ENCODE results near the gene POLE. TPM values are rescaled to one million over a fixed set of nuclear protein-coding genes. Genes with fewer than 3 reads are reported as not detected.

The POLE gene
- total RNA-seq, 1 donor from 2014 or later: 44.7 TPM

- no peak overlapping the region for H3K27ac Mint-ChIP-seq (ENCODE audit: unreplicated experiment)
- H3K4me3 Mint-ChIP-seq (ENCODE audit: unreplicated experiment): no peak overlapping the region
- H3K36me3 Mint-ChIP-seq (ENCODE audit: low read depth): no peaks in the 10 kb centered on the region
- TF ChIP-seq, protein P1, sequence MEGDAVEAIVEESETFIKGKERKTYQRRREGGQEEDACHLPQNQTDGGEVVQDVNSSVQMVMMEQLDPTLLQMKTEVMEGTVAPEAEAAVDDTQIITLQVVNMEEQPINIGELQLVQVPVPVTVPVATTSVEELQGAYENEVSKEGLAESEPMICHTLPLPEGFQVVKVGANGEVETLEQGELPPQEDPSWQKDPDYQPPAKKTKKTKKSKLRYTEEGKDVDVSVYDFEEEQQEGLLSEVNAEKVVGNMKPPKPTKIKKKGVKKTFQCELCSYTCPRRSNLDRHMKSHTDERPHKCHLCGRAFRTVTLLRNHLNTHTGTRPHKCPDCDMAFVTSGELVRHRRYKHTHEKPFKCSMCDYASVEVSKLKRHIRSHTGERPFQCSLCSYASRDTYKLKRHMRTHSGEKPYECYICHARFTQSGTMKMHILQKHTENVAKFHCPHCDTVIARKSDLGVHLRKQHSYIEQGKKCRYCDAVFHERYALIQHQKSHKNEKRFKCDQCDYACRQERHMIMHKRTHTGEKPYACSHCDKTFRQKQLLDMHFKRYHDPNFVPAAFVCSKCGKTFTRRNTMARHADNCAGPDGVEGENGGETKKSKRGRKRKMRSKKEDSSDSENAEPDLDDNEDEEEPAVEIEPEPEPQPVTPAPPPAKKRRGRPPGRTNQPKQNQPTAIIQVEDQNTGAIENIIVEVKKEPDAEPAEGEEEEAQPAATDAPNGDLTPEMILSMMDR (IDR thresholded peaks at IDR 0.05): no peak
- no peaks in the 10 kb centered on the region for H3K9me3 Mint-ChIP-seq (ENCODE audit: low read depth)
- no peaks in the 10 kb centered on the region for H3K27me3 Mint-ChIP-seq (ENCODE audit: low read depth)
- DNase-seq (ENCODE audit: low spot score): no peak
- peaks cover 30% of the 10 kb centered on the region for H3K4me1 Mint-ChIP-seq (ENCODE audit: low read depth)
Observed at GRCh38 chr12:132595183-132595582, 92.0 kb downstream of the POLE start.

GRCh38 chr12:132593938-132594358 lies 93.2 kb downstream of the POLE start:
- peaks cover 30% of the 10 kb centered on the region for H3K4me1 Mint-ChIP-seq (ENCODE audit: low read depth)
- H3K36me3 Mint-ChIP-seq (ENCODE audit: low read depth): no peaks in the 10 kb centered on the region
- peaks cover 2% of the 10 kb centered on the region for H3K9me3 Mint-ChIP-seq (ENCODE audit: low read depth)
- TF ChIP-seq, protein P1 (IDR thresholded peaks at IDR 0.05): no peak
- H3K27ac Mint-ChIP-seq (ENCODE audit: unreplicated experiment): no peak overlapping the region
- peak overlapping the region; percentile 49 for H3K4me3 Mint-ChIP-seq (ENCODE audit: unreplicated experiment)
- no peaks in the 10 kb centered on the region for H3K27me3 Mint-ChIP-seq (ENCODE audit: low read depth)
- peak; percentile 96 for DNase-seq (ENCODE audit: low spot score)

DNA sequence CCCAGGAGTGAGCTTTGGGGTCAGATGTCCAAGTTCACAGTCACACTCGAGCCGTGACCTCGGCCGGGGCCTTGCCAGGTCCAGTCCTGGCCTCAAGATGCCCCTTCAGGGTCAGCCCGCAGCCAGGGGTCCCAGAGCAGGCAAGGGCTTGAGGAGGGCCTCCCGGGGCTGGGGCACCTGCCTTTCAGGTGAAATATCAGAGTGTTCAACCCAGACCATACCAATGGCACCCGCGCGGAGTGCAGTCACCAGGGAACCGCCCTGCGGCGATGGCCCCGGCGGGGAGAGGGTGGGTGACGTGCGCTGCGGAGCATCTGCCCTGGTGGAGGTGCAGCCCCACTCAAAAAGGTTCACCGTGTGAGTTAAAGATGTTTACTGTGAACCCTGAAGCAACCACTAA lies 93.6 kb downstream of the POLE start:
- TF ChIP-seq, protein P1 (IDR thresholded peaks at IDR 0.05): no peak
- H3K27me3 Mint-ChIP-seq (ENCODE audit: low read depth): peaks cover 2% of the 10 kb centered on the region
- H3K4me1 Mint-ChIP-seq (ENCODE audit: low read depth): peaks cover 26% of the 10 kb centered on the region
- peaks cover 2% of the 10 kb centered on the region for H3K9me3 Mint-ChIP-seq (ENCODE audit: low read depth)
- H3K4me3 Mint-ChIP-seq (ENCODE audit: unreplicated experiment): no peak overlapping the region
- no peak overlapping the region for H3K27ac Mint-ChIP-seq (ENCODE audit: unreplicated experiment)
- no peaks in the 10 kb centered on the region for H3K36me3 Mint-ChIP-seq (ENCODE audit: low read depth)
- peak; percentile 84 for DNase-seq (ENCODE audit: low spot score)

GRCh38 chr12:132593071-132593470 lies 94.1 kb downstream of the POLE start:
- TF ChIP-seq, protein P1 (IDR thresholded peaks at IDR 0.05): no peak
- Mint-ChIP-seq H3K4me1 (ENCODE audit: low read depth) (peaks cover 26% of the 10 kb centered on the region), H3K27ac (ENCODE audit: unreplicated experiment) (no peak overlapping the region), H3K9me3 (ENCODE audit: low read depth) (peaks cover 2% of the 10 kb centered on the region), H3K27me3 (ENCODE audit: low read depth) (peaks cover 2% of the 10 kb centered on the region), H3K4me3 (ENCODE audit: unreplicated experiment) (no peak overlapping the region), H3K36me3 (ENCODE audit: low read depth) (no peaks in the 10 kb centered on the region)
- no peak for DNase-seq (ENCODE audit: low spot score)

- Mint-ChIP-seq H3K4me3 (ENCODE audit: unreplicated experiment) (no peak overlapping the region), H3K36me3 (ENCODE audit: low read depth) (no peaks in the 10 kb centered on the region), H3K27ac (ENCODE audit: unreplicated experiment) (peak overlapping the region; percentile 29), H3K4me1 (ENCODE audit: low read depth) (peaks cover 21% of the 10 kb centered on the region), H3K27me3 (ENCODE audit: low read depth) (peaks cover 2% of the 10 kb centered on the region), H3K9me3 (ENCODE audit: low read depth) (peaks cover 2% of the 10 kb centered on the region)
- DNase-seq (ENCODE audit: low spot score): no peak
- TF ChIP-seq, protein P1 (IDR thresholded peaks at IDR 0.05): no peak
Observed at GRCh38 chr12:132592282-132592970, 94.7 kb downstream of the POLE start.

Data from chondrocyte (in vitro differentiated cells).